ENCODE measurements around the gene COLEC12.

COLEC12 gene

DNA sequence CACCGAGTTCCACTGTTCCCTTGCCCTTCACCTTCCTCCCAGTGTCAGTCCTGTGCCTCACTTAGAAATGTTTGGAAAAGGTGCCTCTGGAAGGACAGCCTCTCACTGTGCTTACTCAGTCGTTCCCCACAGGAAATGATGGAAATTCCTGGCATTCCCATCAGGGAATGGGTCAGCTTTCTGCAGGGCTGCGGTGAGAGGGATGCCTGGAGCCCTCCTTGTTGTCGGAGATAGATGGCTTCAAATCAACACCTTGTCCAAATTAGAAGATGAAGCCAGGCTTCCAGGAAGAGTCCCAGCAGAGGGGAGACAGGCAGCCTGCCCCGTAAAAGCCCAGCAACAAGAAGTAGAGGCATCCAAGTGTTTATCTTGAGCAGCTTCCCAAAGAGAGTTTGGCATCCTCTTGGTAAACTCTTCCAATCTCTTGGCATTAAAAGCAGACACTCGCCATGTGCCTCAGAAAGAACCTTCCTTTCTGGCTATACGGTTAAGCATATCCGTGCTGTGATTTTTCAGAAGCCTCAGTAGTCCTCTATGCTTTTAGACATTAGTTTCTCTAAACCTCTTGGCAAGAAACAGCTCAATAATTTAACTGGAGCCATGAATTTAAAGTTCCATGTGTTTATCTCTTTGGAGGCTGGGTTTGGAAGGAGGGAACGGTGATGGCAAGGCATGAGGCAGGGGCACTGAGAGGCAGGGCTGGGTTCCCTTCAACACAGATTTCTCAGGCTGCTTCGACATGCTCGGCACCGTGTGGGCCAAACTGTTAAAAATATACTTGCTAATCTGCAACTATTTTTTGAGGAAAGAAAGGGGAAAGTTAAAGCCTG lies 25.1 kb downstream of the COLEC12 start:
- TF ChIP-seq, protein P1, sequence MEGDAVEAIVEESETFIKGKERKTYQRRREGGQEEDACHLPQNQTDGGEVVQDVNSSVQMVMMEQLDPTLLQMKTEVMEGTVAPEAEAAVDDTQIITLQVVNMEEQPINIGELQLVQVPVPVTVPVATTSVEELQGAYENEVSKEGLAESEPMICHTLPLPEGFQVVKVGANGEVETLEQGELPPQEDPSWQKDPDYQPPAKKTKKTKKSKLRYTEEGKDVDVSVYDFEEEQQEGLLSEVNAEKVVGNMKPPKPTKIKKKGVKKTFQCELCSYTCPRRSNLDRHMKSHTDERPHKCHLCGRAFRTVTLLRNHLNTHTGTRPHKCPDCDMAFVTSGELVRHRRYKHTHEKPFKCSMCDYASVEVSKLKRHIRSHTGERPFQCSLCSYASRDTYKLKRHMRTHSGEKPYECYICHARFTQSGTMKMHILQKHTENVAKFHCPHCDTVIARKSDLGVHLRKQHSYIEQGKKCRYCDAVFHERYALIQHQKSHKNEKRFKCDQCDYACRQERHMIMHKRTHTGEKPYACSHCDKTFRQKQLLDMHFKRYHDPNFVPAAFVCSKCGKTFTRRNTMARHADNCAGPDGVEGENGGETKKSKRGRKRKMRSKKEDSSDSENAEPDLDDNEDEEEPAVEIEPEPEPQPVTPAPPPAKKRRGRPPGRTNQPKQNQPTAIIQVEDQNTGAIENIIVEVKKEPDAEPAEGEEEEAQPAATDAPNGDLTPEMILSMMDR (IDR thresholded peaks at IDR 0.05; ENCODE audit: low read length, missing control alignments): no peak
- H3K4me3 ChIP-seq (replicated peaks; ENCODE audit: low read depth, low read length): no peak overlapping the region
- peak; percentile 88 for DNase-seq (ENCODE audit: low read depth)

DNA sequence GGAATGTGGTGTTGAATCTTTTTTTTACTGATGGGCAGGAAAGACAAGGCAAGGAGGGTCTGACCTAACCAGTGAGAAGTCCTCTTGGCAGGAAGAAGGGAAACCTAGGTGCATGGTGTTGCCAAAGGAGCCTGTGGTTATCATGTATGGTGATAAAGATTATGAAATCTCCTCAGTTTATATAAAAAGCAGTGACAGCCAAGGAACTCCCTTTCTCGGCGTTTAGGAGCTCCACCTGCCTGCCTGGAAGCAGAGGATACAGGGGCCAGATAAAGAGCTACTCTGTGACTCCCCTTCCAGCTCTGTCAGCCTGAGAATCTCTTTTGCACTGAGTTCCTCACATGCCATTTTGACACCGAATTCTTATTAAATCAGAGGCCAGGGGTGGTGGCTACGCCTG lies 26.1 kb downstream of the COLEC12 start:
- peak; percentile 31 for DNase-seq (ENCODE audit: low read depth)
- no peak overlapping the region for H3K4me3 ChIP-seq (replicated peaks; ENCODE audit: low read depth, low read length)
- TF ChIP-seq, protein P1 (IDR thresholded peaks at IDR 0.05; ENCODE audit: low read length, missing control alignments): no peak

DNA sequence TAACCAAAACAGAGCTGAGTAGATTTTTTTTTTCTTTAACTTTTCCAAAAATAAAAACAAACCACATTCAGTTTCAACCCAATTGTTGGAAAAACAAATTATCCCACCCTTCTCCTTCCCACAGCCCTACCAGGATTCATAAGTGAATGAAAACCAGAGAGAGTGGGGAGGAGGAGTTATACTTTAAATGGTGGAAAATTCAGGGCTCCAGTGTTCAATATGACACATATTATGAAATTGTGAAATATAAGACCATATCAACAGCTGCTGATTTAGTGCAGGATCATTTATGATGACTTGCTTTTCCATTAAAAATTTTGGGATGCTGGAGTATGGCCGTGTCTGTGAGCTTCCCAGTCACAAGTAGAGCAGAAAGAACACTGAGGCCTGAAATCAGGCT lies 26.7 kb downstream of the COLEC12 start:
- TF ChIP-seq, protein P1 (IDR thresholded peaks at IDR 0.05; ENCODE audit: low read length, missing control alignments): no peak
- peak; percentile 20 for DNase-seq (ENCODE audit: low read depth)
- H3K4me3 ChIP-seq (replicated peaks; ENCODE audit: low read depth, low read length): no peak overlapping the region

- DNase-seq (ENCODE audit: low read depth): peak; percentile 40
- no peak overlapping the region for H3K4me3 ChIP-seq (replicated peaks; ENCODE audit: low read depth, low read length)
- TF ChIP-seq, protein P1 (IDR thresholded peaks at IDR 0.05; ENCODE audit: low read length, missing control alignments): no peak
Observed at GRCh38 chr18:471716-472115, 28.8 kb downstream of the COLEC12 start.

DNA sequence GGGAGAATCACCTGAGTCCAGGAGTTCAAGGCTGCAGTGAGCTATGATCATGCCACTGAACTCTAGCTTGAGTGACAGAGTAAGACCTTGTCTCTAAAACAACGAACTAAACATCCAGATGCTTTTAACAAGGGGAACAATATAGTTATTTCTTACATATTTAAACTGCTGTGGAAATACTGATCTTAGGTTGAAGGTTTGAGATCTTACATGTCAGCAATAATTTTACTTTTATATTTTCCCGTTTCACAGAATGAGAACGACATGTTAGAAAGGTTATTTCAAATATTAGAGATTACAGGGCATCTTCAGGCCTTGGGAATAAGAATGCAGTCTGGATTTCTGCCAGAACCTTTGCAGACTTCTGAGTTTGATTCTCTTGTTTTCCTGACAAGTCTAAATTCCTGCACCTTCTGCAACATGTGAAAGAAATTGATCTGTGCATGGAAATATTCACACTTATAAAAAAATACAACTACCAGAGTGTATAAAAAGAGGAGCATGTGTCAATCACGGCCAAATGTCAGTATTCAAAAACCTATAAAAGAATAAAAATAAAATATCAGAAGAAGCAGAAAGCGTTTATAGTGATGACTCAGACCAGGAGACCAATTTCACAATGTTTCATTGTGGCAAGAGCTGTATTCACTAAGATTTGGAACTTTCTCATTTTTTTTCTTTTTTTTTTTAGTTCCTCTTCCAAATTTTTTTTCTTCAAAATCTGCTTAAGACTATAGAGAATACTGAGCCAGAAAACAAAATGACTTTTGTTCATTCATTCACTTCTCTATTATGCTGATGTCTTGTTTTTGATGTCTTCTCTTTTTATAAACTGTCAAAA lies 29.6 kb downstream of the COLEC12 start:
- TF ChIP-seq, protein P1 (IDR thresholded peaks at IDR 0.05; ENCODE audit: low read length, missing control alignments): no peak
- H3K4me3 ChIP-seq (replicated peaks; ENCODE audit: low read depth, low read length): no peak overlapping the region
- DNase-seq (ENCODE audit: low read depth): peak; percentile 86

DNA sequence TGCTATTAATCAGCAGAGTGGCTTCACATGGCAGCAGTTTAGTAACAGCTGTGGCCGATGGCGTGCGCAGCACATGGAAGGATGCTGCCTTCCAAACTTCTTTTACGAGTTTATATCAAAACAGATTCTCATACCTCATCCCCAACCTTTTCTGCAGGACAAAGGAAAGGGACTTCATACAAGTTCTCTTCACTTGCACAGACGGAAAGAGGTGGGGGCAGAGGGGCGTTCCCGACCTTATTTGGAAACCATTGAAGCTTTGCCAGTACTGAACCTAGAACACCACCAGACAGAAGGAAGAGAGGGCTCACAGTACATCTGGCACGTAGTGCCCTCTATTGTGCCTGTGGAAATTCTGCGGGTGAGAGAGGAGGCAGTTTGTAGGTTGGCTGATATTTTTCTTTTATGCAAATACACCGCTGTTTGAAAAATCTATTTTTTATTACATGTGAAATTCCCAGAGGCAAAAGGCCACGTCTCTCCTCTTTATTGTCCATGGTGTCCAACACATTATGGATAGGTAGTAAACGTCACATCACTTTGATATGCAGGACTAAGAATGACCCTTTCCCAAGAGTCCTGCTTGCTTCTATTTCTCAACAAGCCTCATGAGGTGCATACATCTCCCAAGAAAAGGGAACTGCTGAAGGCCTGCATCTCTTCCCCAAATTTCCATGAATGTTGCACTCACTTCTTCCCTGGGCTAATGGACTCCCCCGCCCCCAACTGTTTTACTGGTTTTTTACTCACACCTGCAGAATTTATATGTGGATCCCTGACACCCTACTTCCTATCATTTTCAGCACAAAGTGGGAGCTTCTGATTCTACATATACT lies 31.3 kb downstream of the COLEC12 start:
- TF ChIP-seq, protein P1 (IDR thresholded peaks at IDR 0.05; ENCODE audit: low read length, missing control alignments): no peak
- DNase-seq (ENCODE audit: low read depth): no peak
- no peak overlapping the region for H3K4me3 ChIP-seq (replicated peaks; ENCODE audit: low read depth, low read length)
